IPS-11a (cell line): ENCODE results near the gene KCNQ1.

Experiments used
- H3K4me3 ChIP-seq: one replicate; pipeline ENCODE4 v1.5.1; 2013; ENCODE audit warnings: low read depth, low read length, control low read depth

KCNQ1 gene

GRCh38 chr11:2423157-2424025 is 21.4 kb upstream of the KCNQ1 start:
- H3K4me3 ChIP-seq, result no peak overlapping the region

- no peak overlapping the region for H3K4me3 ChIP-seq
Observed at GRCh38 chr11:2424811-2425495, 19.9 kb upstream of the KCNQ1 start.

- H3K4me3 ChIP-seq, result no peak overlapping the region
Observed at GRCh38 chr11:2425506-2425905, 19.3 kb upstream of the KCNQ1 start.

DNA sequence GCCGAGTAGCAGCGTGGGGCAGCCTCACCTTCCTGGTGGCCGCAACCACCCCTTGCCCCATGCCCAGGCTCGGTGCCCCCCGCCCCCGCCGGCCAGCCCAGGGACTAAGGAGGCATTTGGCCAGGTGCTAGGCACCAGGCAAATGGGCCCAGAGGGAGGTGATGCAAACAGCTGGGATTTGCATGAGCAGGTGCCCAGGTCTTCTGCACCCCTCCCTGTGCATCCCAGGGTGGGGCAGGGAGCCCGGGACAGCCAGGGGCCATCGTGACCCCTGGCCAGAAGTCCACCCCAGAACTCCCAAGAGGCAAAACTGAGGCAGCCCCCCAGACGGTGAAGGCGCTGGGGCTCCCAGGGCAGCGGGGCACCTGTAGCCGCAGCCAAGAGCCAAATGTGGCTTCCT is 18.6 kb upstream of the KCNQ1 start:
- no peak overlapping the region for H3K4me3 ChIP-seq

GRCh38 chr11:2426826-2427521 is 17.8 kb upstream of the KCNQ1 start:
- H3K4me3 ChIP-seq, result no peak overlapping the region

GRCh38 chr11:2427721-2428321 is 17.0 kb upstream of the KCNQ1 start:
- H3K4me3 ChIP-seq, result no peak overlapping the region

DNA sequence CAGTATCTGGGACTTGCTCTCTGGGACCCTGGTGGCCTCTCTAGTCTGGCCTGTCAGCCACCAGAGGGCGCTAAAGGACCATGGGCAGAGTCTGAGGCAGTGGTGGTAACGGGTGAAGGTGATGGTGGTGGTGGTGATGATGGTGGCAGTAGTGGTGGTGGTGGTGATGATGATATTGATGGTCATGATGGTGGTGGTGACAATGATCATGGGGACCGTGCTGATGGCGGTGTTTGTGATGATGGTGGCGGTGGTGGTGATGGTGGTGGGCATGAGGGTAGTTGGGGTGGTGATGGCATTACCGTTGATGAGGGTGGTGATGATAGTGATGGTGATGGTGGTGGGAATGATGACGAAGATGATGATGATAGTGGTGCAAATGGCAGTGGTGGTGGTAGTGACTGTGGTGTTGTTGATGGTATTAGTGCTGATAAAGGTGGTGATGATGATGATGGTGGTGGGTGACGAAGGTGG is 16.4 kb upstream of the KCNQ1 start:
- no peak overlapping the region for H3K4me3 ChIP-seq

DNA sequence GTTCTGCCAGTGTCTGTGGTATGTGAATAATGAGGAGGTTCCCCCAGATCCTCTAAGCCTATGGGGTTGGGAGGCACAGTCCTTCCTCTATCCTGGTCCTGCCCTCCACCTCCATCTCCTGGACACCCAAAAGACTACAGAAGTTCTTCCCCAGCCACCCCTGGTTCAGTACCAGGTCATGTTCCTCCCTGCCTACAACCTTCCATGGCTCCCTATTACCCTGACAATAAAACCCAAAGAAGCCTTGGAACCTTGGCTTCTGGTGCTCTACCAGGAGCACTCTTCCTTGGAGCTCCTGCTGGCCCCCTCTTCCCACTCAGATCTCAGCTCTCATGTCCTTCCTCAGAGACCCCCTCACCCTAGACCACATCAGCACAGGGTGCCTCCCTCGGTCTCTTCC is 13.4 kb upstream of the KCNQ1 start:
- H3K4me3 ChIP-seq, result no peak overlapping the region

DNA sequence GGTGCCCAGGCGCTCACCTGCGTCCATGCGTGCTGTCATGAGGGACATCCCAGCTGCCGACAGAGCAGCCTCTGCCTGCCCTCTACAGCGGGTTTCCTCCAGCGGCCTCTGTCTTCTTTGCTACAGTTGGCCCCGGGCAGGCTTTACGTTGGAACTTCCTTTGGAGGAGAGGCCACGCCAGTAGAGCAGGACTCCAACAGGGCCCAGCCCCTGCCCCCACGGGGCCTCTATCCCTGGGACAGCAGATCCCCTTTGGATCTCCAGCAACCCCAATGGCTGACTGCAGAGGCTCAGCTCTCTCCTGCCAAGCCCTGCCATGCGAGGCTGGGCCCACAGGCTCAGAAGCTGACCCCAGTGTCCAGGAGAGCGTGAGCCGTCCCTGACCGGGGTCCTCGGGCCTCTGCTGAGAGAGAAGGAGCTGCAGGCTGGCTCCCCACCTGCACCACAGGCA is 12.6 kb upstream of the KCNQ1 start:
- no peak overlapping the region for H3K4me3 ChIP-seq

DNA sequence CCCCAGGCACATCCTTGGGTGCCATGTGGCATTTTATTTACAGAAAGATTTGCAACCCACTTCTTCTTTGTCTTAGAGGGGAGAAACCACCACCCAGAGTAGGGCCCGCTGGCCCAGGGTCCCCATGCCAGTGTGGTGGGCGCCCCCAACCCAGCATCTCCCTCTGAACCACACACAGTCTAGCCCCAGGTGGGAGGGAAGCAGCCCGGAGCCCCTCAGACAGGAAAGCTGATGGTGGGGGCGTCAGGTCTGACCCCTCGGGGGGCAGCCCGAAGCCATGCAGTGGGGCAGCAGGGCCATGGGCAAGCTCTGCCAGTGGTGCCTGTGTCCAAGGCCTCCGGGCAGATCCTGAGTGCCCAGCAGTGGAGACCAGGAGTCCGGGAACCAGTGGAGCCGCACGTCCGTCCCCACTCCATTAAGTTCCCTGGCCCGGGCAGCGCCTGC is 12.2 kb upstream of the KCNQ1 start:
- H3K4me3 ChIP-seq, result no peak overlapping the region

DNA sequence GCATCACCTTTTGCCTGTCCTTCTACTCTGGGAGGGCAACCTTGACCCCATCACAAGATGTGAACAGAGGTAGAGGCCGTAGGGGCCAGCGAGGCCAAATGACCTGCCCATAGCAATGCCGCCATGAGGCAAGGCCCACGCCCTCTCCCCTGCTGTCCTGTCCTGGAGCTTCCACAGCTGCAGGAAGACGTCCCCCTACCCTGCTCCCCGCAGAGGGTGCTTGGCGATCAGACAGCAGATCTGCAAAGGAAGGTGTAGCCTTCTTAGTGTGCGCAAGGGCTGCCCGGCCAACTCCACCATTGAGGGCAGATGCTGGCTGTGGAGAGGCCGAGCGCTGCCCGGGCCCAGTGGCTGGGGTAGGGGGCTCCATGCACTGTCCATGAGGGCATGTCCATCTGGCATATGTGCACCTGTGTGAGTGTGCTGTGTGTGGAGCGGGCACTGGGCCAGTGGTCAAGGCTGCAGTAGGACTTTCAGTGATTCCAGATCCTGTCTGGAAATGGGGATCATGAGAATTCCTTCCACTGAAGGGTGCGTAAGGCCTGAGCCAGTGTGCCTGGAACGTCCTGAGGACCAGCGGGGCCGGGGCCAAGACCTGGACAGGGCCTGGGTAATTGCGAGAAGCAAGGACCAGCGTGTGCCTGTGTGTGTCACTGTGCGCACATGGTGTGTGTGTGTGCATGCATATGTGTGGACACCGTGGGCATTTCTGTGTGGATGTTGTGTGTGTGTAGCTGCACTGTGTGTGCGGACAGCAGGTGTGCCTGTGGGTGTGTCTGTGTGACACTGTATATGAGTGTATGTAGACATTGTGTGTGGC is 11.5 kb upstream of the KCNQ1 start:
- no peak overlapping the region for H3K4me3 ChIP-seq

GRCh38 chr11:2434008-2434407 is 10.8 kb upstream of the KCNQ1 start:
- no peak overlapping the region for H3K4me3 ChIP-seq

- no peak overlapping the region for H3K4me3 ChIP-seq
Observed at GRCh38 chr11:2434506-2435255, 10.1 kb upstream of the KCNQ1 start.

DNA sequence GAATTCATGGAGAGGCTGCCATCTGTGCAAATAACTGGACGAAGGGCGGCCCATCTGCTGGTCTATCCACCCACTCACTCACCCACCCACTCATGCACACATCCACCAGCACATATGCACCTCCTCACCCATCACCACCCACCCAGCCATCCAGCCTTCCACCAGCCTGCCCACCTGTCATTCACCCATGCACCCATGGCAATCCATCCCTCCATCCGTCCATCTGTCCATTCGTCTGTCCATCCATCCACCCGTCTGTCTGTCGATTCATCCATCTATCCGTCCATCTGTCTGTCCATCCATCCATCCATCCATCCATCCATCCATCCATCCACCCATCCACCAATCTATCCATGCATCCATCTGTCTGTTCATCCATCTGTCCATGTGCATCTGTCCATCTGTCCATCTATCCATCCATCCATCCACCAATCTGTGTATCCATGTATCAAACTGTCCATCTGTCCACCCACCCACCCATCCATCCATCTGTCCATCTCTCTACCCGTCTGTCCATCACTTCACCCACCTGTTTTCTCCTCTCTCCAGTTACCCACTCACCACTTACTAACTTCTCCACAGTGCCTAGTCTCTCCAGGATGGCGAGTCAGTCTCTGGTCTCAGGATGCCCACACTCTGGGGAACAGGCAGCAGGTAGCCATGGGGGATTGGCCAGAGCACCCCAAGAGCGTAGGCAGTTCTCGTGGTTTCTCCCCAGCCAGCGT is 9.4 kb upstream of the KCNQ1 start:
- no peak overlapping the region for H3K4me3 ChIP-seq

GRCh38 chr11:2436013-2436520 is 8.7 kb upstream of the KCNQ1 start:
- no peak overlapping the region for H3K4me3 ChIP-seq

- H3K4me3 ChIP-seq, result no peak overlapping the region
Observed at GRCh38 chr11:2436521-2437031, 8.2 kb upstream of the KCNQ1 start.

DNA sequence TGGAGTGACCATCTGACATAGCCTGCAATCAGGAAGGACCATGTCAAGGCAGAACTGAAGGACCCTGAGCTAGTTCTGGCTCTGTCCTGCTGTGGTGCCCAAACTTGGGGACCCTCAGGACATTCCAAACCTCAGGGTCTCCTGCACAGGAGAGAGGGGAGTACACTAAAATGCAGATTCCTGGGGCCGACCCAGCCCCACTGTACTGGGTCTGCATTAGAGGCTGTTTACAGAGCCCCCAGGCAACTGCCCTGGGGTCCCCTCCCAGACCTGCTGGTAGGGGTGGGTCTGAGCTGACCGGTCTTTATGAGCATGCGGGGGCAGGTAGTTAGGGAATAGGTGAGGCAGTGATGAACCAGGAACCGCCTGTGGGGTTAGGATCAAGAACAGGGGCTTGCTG is 7.3 kb upstream of the KCNQ1 start:
- no peak overlapping the region for H3K4me3 ChIP-seq

- no peak overlapping the region for H3K4me3 ChIP-seq
Observed at GRCh38 chr11:2439820-2440219, 5.0 kb upstream of the KCNQ1 start.
